HepG2 (cell line): ENCODE results near the gene COL5A1. TPM values are rescaled to one million over a fixed set of nuclear protein-coding genes. Genes with fewer than 3 reads are reported as not detected.

Experiments used
- ATAC-seq: fragments of 200-7000 bp; cut with Tn5 transposase; 3 replicates; pipeline ENCODE4 v1.9.1; 2020; ENCODE audit warnings: mild to moderate bottlenecking, moderate library complexity
- BruUV-seq: library from RNA; stranded (reverse); fragments of 400-500 nt; replicated peaks from 2 replicates; lab custom pipeline; 2021; lab: Mats Ljungman, UMichigan
- CTCF ChIA-PET: fragments of 300-600 bp; formaldehyde crosslinking; extraction: SDS; loops from one replicate; lab custom pipeline; 2021; ENCODE audit warnings: low total read pairs, inconsistent platforms, low intra/inter-chr PET ratio; lab: Yijun Ruan, JAX
- POLR2A ChIA-PET: fragments of 350-600 bp; sonication (Branson Sonifier 250); formaldehyde crosslinking; loops from one replicate; lab custom pipeline; 2020; ENCODE audit warnings: antibody characterized with exemption, inconsistent platforms; lab: Yijun Ruan, JAX
- DNase-seq: peaks from one replicate; pipeline ENCODE4 v3.0.0-alpha.2; 2015; ENCODE audit warnings: low spot score
- FAIRE-seq: peaks from 3 replicates; lab custom pipeline; 2011; peaks lifted over from hg19 to GRCh38; lab: Jason Lieb, UNC
- H2AFZ ChIP-seq: one replicate; pipeline ENCODE4 v1.6.1; 2011; ENCODE audit warnings: low read length, inconsistent platforms
- H3K27ac ChIP-seq: fragments of 300-600 bp; 3 replicates; pipeline ENCODE4 v1.8.0; 2011; ENCODE audit warnings: mixed run types, mild to moderate bottlenecking, mixed read lengths, low read length, inconsistent platforms; ENCODE audit not compliant: insufficient read depth; ENCODE audit errors: extremely low read length
- H3K27me3 ChIP-seq, 2 experiments: fragments of 200-600 bp in 1 of 2; 2 replicates in 1 of 2; 3 replicates in 1 of 2; pipeline versions ENCODE4 v1.6.0 to v1.8.0; 2011; ENCODE audit warnings: low read length in 2 of 2, mild to moderate bottlenecking in 2 of 2, moderate library complexity in 2 of 2, inconsistent platforms in 1 of 2; ENCODE audit not compliant: insufficient read depth in 2 of 2, control insufficient read depth in 1 of 2
- H3K36me3 ChIP-seq, 2 experiments: fragments of 200-600 bp in 1 of 2; replicated peaks in 1 of 2; 2 replicates in 1 of 2; 3 replicates in 1 of 2; pipeline versions ENCODE4 v1.5.1 to v1.8.0; 2011; ENCODE audit warnings: low read length in 2 of 2, inconsistent platforms in 1 of 2; ENCODE audit not compliant: insufficient read depth in 2 of 2, control insufficient read depth in 1 of 2
- H3K4me1 ChIP-seq: 2 replicates; pipeline ENCODE4 v1.5.1; 2012; ENCODE audit warnings: low read length, inconsistent platforms; ENCODE audit not compliant: insufficient read depth
- H3K4me2 ChIP-seq: 2 replicates; pipeline ENCODE4 v1.6.0; 2011; ENCODE audit warnings: low read depth, low read length, inconsistent platforms
- H3K4me3 ChIP-seq, 3 experiments: fragments of 200-600 bp in 1 of 3; sonication (generic), shearing (Covaris generic) in 1 of 3; replicated peaks in 1 of 3; 2 replicates each; pipeline ENCODE4 v1.5.1; 2011 to 2016; ENCODE audit warnings: low read length in 3 of 3, inconsistent platforms in 2 of 3, low read depth in 2 of 3, mild to moderate bottlenecking in 2 of 3, control low read depth in 1 of 3, mixed read lengths in 1 of 3; ENCODE audit not compliant: insufficient read depth in 1 of 3
- H3K79me2 ChIP-seq: one replicate; pipeline ENCODE4 v1.6.1; 2011; ENCODE audit warnings: low read length, inconsistent platforms; ENCODE audit not compliant: insufficient read depth
- H3K9ac ChIP-seq: 2 replicates; pipeline ENCODE4 v1.6.0; 2011; ENCODE audit warnings: mild to moderate bottlenecking, low read depth, low read length, inconsistent platforms; ENCODE audit not compliant: insufficient read depth
- H3K9me3 ChIP-seq: 2 replicates; pipeline ENCODE4 v1.5.1; 2012; ENCODE audit warnings: mild to moderate bottlenecking, low read length
- H4K20me1 ChIP-seq: 2 replicates; pipeline ENCODE4 v1.6.0; 2011; ENCODE audit warnings: inconsistent platforms, mild to moderate bottlenecking, low read length, moderate library complexity; ENCODE audit not compliant: insufficient read depth
- ARID3A ChIP-seq: IDR thresholded peaks from 2 replicates; pipeline ENCODE4 v1.6.1; 2012; ENCODE audit warnings: low read depth, low read length, improper control_type of control experiment
- KAT7 ChIP-seq: IDR thresholded peaks from 2 replicates; pipeline ENCODE4 v1.6.1; 2018; ENCODE audit warnings: borderline replicate concordance, missing compliant biosample characterization
- KDM5A ChIP-seq: fragments of 200-600 bp; sonication (generic); IDR thresholded peaks from 2 replicates; pipeline ENCODE4 v1.7.0; 2018; ENCODE audit warnings: antibody characterized with exemption, mild to moderate bottlenecking, low read length, borderline replicate concordance
- NR0B2 ChIP-seq: sonication (generic); formaldehyde crosslinking; IDR thresholded peaks from 2 replicates; pipeline ENCODE4 v1.4.0; 2020; ENCODE audit warnings: mild to moderate bottlenecking, missing genetic modification reagents
- STAG1 ChIP-seq: sonication (generic); formaldehyde crosslinking; IDR thresholded peaks from 2 replicates; pipeline ENCODE4 v1.4.0; 2020; ENCODE audit warnings: missing genetic modification reagents
- SUZ12 ChIP-seq: fragments of 150-350 bp; IDR thresholded peaks from 2 replicates; pipeline ENCODE4 v1.6.1; 2014; ENCODE audit warnings: low read depth, low read length
- TP53 ChIP-seq: sonication (generic); formaldehyde crosslinking; conservative IDR thresholded peaks from 2 replicates; pipeline ENCODE4 v1.4.0; 2020; ENCODE audit warnings: missing genetic modification reagents
- ZBTB43 ChIP-seq: sonication (generic); formaldehyde crosslinking; conservative IDR thresholded peaks from 2 replicates; pipeline ENCODE4 v1.4.0; 2020; ENCODE audit warnings: missing genetic modification reagents
- ZNF17 ChIP-seq: sonication (generic); formaldehyde crosslinking; IDR thresholded peaks from 2 replicates; pipeline ENCODE4 v1.5.0; 2020; ENCODE audit warnings: mild to moderate bottlenecking, missing genetic modification reagents
- ZNF235 ChIP-seq: sonication (generic); formaldehyde crosslinking; IDR thresholded peaks from 2 replicates; pipeline ENCODE4 v1.8.1; 2023; ENCODE audit warnings: mild to moderate bottlenecking, missing genetic modification reagents, borderline replicate concordance
- ZNF282 ChIP-seq: fragments of 450-650 bp; IDR thresholded peaks from 2 replicates; pipeline ENCODE4 v1.6.1; 2018; ENCODE audit not compliant: partially characterized antibody
- ZNF335 ChIP-seq: sonication (generic); formaldehyde crosslinking; IDR thresholded peaks from 2 replicates; pipeline ENCODE4 v1.4.0; 2020; ENCODE audit warnings: missing genetic modification reagents
- ZNF383 ChIP-seq: sonication (generic); formaldehyde crosslinking; IDR thresholded peaks from 2 replicates; pipeline ENCODE4 v1.4.0; 2020; ENCODE audit warnings: missing genetic modification reagents, mild to moderate bottlenecking, borderline replicate concordance
- ZNF550 ChIP-seq: sonication (generic); formaldehyde crosslinking; IDR thresholded peaks from 2 replicates; pipeline ENCODE4 v1.4.0; 2020; ENCODE audit warnings: mild to moderate bottlenecking, missing genetic modification reagents, borderline replicate concordance
- ZNF597 ChIP-seq: sonication (generic); formaldehyde crosslinking; IDR thresholded peaks from 2 replicates; pipeline ENCODE4 v1.5.0; 2020; ENCODE audit warnings: missing genetic modification reagents
- ZNF691 ChIP-seq: sonication (generic); formaldehyde crosslinking; IDR thresholded peaks from 2 replicates; pipeline ENCODE4 v1.4.0; 2020; ENCODE audit warnings: missing genetic modification reagents, low read depth, mild to moderate bottlenecking, borderline replicate concordance
- WGBS: methylation state at CpG from one replicate; pipeline ENCODE4 v1.1.6; 2017; ENCODE audit warnings: low lambda C conversion rate; 5-methylcytosine and 5-hydroxymethylcytosine counted together
- in situ Hi-C: cut with HindIII; loops from 2 replicates; pipeline ENCODE4 v1.10.0; 2017; ENCODE audit warnings: low pct_unique_long_range_greater_than_20kb; ENCODE audit not compliant: extremely low pct_ligation_motif_present
- intact Hi-C: fragments of 100-400 bp; cut with micrococcal nuclease; formaldehyde crosslinking; loops from one replicate; pipeline ENCODE4 v1.10.0; 2022; ENCODE audit not compliant: unreplicated experiment
- polyA plus RNA-seq, 8 experiments: library from polyadenylated mRNA; depleted of rRNA in 3 of 8; stranded (reverse) in 7 of 8; unstranded in 1 of 8; fragments of >200 nt; fragmentation: Illumina TruSeq in 4 of 8; extraction: Trizol in 4 of 8; gene quantifications; 2 replicates each; pipeline versions ENCODE4 v1.2.1 to v1.2.3, GENCODE V29; 2011 to 2016; ENCODE audit warnings: low read depth in 4 of 8, missing spikeins in 1 of 8, mixed read lengths in 1 of 8; ENCODE audit not compliant: insufficient read depth in 1 of 8
- total RNA-seq, 5 experiments: library from RNA; depleted of rRNA; stranded (reverse); fragments of >200 nt; fragmentation: Illumina TruSeq; extraction: Trizol; gene quantifications; 2 replicates each; pipeline ENCODE4 v1.2.3, GENCODE V29; 2016; ENCODE audit warnings: low read depth in 1 of 5

The COL5A1 gene
- total and polyA plus RNA-seq, 2 of the 13 experiments (the other 11 are each of a cell fraction or from before 2014, with no cell fraction given), result not detected

- TF ChIP-seq ARID3A (no peak), ZNF282 (no peak)
These were observed 111.0 kb downstream of the COL5A1 start (continued) for GRCh38 chr9:134752471-134753168.

- in situ Hi-C loops (no loop called here), intact Hi-C loops (no loop called here)
- DNase-seq (no peak), ATAC-seq (no peak), FAIRE-seq (no peak)
- H3K79me2 ChIP-seq, result no peaks in the 10 kb centered on the region
- no peaks in the 10 kb centered on the region for H3K4me1 ChIP-seq
- no peak overlapping the region for H3K27ac ChIP-seq
- no peak overlapping the region for H3K4me3 ChIP-seq
- peaks cover 2% of the 10 kb centered on the region; the same call in 1 of the 2 replicates for H3K9me3 ChIP-seq
- peaks cover 19 to 58% of the 10 kb centered on the region in 2 experiments; a peak in 4 of 5 replicates for H3K27me3 ChIP-seq
- no peak overlapping the region for H3K9ac ChIP-seq
- no peaks in the 10 kb centered on the region for H4K20me1 ChIP-seq
- H3K36me3 ChIP-seq, result no peaks in the 10 kb centered on the region
- H2AFZ ChIP-seq, result no peak overlapping the region
- ChIA-PET POLR2A (no interaction called here), CTCF (no interaction called here)
- no TSS peak for BruUV-seq
- WGBS, result no CpG with 5 or more reads among the region's 11 CpGs
- H3K4me2 ChIP-seq, result no peak overlapping the region
- TF ChIP-seq ZNF17 (CRISPR knock-in tag) (no peak), ZNF383 (CRISPR knock-in tag) (no peak), ZNF550 (no peak), ZNF235 (CRISPR knock-in tag) (no peak), NR0B2 (CRISPR knock-in tag) (no peak), ZBTB43 (CRISPR knock-in tag) (no peak), KDM5A (no peak), SUZ12 (no peak), STAG1 (CRISPR knock-in tag) (no peak), ZNF597 (CRISPR knock-in tag) (no peak), ZNF691 (CRISPR knock-in tag) (no peak), KAT7 (CRISPR knock-in tag) (no peak), TP53 (CRISPR knock-in tag) (no peak), ZNF335 (CRISPR knock-in tag) (no peak)
These were observed 111.6 kb downstream of the COL5A1 start for GRCh38 chr9:134753191-134753590.
